ENCODE results near the gene TBX3. TPM values are rescaled to one million over a fixed set of nuclear protein-coding genes. Genes with fewer than 3 reads are reported as not detected.

The TBX3 gene
- 0.98 and 1.8 TPM in 2 replicates for total RNA-seq

DNA sequence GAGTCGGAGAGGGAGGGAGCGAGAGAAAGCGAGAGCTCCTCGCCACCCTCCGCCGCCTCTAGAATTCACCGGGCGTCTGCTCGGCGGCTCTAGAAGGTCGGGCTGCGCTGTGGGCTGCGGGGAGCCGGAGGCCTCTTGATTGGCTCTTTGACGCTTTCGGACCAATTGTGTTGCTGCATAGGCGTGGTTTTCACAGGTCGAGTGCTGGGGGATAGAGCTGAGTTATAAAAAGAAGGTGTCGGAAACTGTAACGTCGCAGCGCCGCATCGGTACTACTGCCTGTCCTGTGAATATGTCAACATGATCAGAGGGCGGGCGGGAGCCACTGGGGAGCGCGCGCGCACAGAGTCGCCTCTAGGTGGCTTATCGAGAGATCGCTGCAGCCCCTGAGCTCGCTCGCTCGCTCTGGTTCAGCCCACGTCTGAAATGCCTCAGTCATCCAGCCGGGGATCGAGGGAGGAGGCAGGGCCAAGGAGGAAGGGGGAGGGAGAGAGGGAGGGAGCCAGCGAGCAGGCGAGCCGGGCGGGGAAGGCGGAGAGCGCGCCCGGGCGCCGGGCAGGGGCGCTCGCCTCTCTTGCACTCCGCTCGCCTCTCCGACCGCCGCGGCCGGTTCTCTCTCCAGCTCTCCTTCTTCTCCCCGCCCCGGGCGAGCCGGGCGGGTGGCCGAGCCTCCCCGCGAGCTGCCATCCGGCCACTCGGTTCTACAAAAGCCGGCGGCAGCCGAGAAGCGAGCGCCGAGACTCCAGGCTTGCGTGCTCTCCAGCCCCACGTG is at the start of gene TBX3:
TBX3 (minus strand) TSS at position 78 of the 772 bp plus-strand sequence. CDS start 975 bp downstream, outside the sequence.

Small RNAs within 50 kb of the gene (small RNA-seq; reads per million reads assigned to genes)
- gene RF00019, result not detected

Measured in vein endothelial cell (primary cell).